NCI-H187 treated with DMSO at 0.1 percent for 48 hours (cell line): ENCODE measurements around the gene DHTKD1.
"Not testable (repeated sequence)": the region's sequence is repeated elsewhere in the genome, so short reads cannot be mapped to it uniquely, and the experiment has no call there.

Experiments
- DNase-seq: peaks from one replicate; lab custom pipeline; 2025; lab: John Stamatoyannopoulos, UW

Gene DHTKD1

GRCh38 chr10:12067336-12067735 lies 1.4 kb upstream of the DHTKD1 start:
- no peak for DNase-seq

- not testable (repeated sequence) for DNase-seq
These were observed 2.7 kb downstream of the DHTKD1 start for GRCh38 chr10:12071441-12071840.

- no peak for DNase-seq
These were observed 4.8 kb downstream of the DHTKD1 start for GRCh38 chr10:12073526-12073925.

GRCh38 chr10:12077580-12078180 lies 8.9 kb downstream of the DHTKD1 start:
- DNase-seq: no peak

GRCh38 chr10:12081470-12081869 lies 12.7 kb downstream of the DHTKD1 start:
- no peak for DNase-seq

GRCh38 chr10:12081879-12082557 lies 13.3 kb downstream of the DHTKD1 start:
- DNase-seq: no peak

GRCh38 chr10:12088919-12089318 lies 20.2 kb downstream of the DHTKD1 start:
- DNase-seq: no peak

- DNase-seq: no peak
These were observed 22.7 kb downstream of the DHTKD1 start for GRCh38 chr10:12091421-12091820.

GRCh38 chr10:12097361-12097760 lies 28.6 kb downstream of the DHTKD1 start:
- DNase-seq: not testable (repeated sequence)

- DNase-seq: no peak
These were observed 29.0 kb downstream of the DHTKD1 start for GRCh38 chr10:12097791-12098190.

- DNase-seq: no peak
These were observed 30.2 kb downstream of the DHTKD1 start for GRCh38 chr10:12098966-12099365.

GRCh38 chr10:12103802-12104201 lies 35.0 kb downstream of the DHTKD1 start:
- no peak for DNase-seq

- no peak for DNase-seq
These were observed 39.0 kb downstream of the DHTKD1 start for GRCh38 chr10:12107781-12108180.

GRCh38 chr10:12109286-12109685 lies 40.5 kb downstream of the DHTKD1 start:
- DNase-seq: no peak

GRCh38 chr10:12111528-12111927 lies 42.8 kb downstream of the DHTKD1 start:
- DNase-seq: no peak

- DNase-seq: no peak
These were observed 44.9 kb downstream of the DHTKD1 start for GRCh38 chr10:12113627-12114026.

GRCh38 chr10:12121673-12122072 lies 52.9 kb downstream of the DHTKD1 start:
- DNase-seq: no peak

GRCh38 chr10:12129222-12130111 lies 60.7 kb downstream of the DHTKD1 start, which contains the start of gene SEC61A2:
Gene SEC61A2, plus strand, starts transcription at chr10:12129677. Its CDS starts 111 bp downstream, at chr10:12129788.
- DNase-seq: peak; percentile 7

GRCh38 chr10:12130237-12130872 lies 61.6 kb downstream of the DHTKD1 start:
- no peak for DNase-seq

- DNase-seq: no peak
These were observed 66.9 kb downstream of the DHTKD1 start for GRCh38 chr10:12135631-12136030.

- DNase-seq: no peak
These were observed 71.3 kb downstream of the DHTKD1 start for GRCh38 chr10:12140038-12140437.

- DNase-seq: no peak
These were observed 75.8 kb downstream of the DHTKD1 start for GRCh38 chr10:12144538-12144937.
